Sigmoid colon (tissue), 3 donors: ENCODE results near the gene LCP1.

ENCODE experiments used
- CTCF ChIP-seq, 4 experiments: fragments of 450-650 bp in 3 of 4; fragments of 200-600 bp in 1 of 4; IDR thresholded peaks; one replicate each; pipeline ENCODE4 v1.5.1; 2016 to 2019; ENCODE audit warnings: antibody characterized with exemption in 4 of 4, mild to moderate bottlenecking in 3 of 4, moderate library complexity in 2 of 4
- POLR2A ChIP-seq, 2 donors: fragments of 450-650 bp; IDR thresholded peaks; one replicate each; pipeline ENCODE4 v1.6.1; 2016; ENCODE audit warnings: antibody characterized with exemption in 2 of 2, mild to moderate bottlenecking in 2 of 2, moderate library complexity in 2 of 2

GRCh38 chr13:46229251-46229650 is 47.3 kb upstream of the LCP1 start:
- no peak for TF ChIP-seq CTCF (IDR thresholded peaks at IDR 0.05)
- TF ChIP-seq POLR2A (IDR thresholded peaks at IDR 0.05) = no peak
